ENCODE results near the gene RIN3. TPM values are rescaled to one million over a fixed set of nuclear protein-coding genes. Genes with fewer than 3 reads are reported as not detected.

The RIN3 gene
- polyA plus RNA-seq, 3 donors: 42.8 to 144 (median 54.6) TPM

DNA sequence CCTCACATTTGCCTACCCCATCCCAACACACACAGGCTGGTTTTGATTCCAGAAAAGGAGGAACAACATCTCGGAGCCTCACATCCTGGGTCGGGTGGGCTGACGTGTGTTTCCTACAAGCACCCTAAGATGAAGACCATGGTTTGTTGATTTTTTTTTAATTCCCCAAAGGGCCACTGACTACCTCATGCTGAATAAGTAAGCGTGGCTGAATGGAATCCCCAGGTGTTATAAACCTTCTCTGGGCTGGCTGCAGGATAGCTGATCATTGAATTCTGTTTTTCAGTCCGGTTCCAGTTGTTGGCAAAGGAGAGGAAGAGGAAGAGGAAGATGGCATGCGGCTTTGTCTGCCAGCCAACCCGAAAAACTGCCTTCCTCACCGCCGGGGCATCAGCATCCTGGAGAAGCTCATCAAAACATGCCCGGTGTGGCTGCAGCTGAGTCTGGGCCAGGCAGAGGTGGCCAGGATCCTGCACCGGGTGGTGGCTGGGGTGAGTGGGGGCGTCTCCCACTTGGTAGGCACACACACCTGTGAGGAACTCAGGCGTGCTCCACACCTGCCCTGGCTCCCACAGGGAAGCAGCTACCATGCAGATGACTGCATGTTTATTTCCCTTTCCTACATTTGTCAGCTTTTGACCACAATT lies 42.0 kb downstream of the RIN3 start:
- Mint-ChIP-seq H3K4me1 (peaks cover 41% of the 10 kb centered on the region), H3K27ac (peak overlapping the region in 4 of 7 donors; percentile 47 to 77 (median 71))

DNA sequence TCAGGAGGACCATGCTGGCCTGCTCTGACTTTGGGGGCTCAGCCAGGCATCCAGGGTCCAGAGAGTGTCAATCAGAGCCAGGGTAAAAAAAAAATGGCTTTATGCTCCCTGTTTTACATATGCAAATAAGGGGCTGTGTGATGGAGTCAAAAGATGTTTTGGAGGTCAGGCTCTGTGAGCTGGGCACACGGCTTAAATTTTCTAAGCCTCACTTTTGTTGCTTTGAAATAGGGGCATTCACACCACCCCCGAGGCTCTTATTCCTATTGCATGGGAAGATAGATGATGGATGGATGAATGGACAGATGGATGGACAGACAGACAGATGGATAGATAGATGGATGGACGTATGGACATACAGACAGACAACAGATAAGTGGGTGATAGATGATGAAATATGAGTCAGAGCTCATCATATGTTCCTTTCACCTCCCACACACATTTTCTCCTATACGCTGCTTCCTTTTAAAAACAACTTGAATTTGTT lies 42.7 kb downstream of the RIN3 start:
- no peak overlapping the region for H3K9ac ChIP-seq (ENCODE audit: insufficient read depth, low read length, poor library complexity, severe bottlenecking)
- Mint-ChIP-seq H3K4me3 (no peak overlapping the region), H3K9me3 (peaks cover 0 to 2% (median 0%) of the 10 kb centered on the region in 7 donors), H3K4me1 (peaks cover 35% of the 10 kb centered on the region), H3K27me3 (ENCODE audit: low read depth in 3 of 3) (peaks cover 11 to 30% (median 13%) of the 10 kb centered on the region in 3 donors), H3K27ac (peak overlapping the region in 1 of 7 donors; percentile 13), H3K36me3 (peaks cover 76 to 80% of the 10 kb centered on the region in 2 donors)
- peaks cover 22% of the 10 kb centered on the region for H3K79me2 ChIP-seq (ENCODE audit: insufficient read depth, low read length)
- no peak for TF ChIP-seq CTCF (IDR thresholded peaks at IDR 0.05)
- no peak for DNase-seq
- no peak overlapping the region for H3K4me3 ChIP-seq (replicated peaks in 1 of 3; ENCODE audit: low read depth in 2 of 3, low read length in 3 of 3)
- H3K9me3 ChIP-seq (replicated peaks in 1 of 2; ENCODE audit: control insufficient read depth in 1 of 2, insufficient read depth in 1 of 2, low read length in 2 of 2): no peaks in the 10 kb centered on the region
- no peak overlapping the region for H3K4me2 ChIP-seq (replicated peaks; ENCODE audit: extremely low read depth, low read length, poor library complexity, severe bottlenecking)
- no peak overlapping the region for H2AFZ ChIP-seq (ENCODE audit: insufficient read depth, low read depth, low read length, poor library complexity, severe bottlenecking)
- H3K4me1 ChIP-seq (ENCODE audit: control insufficient read depth in 1 of 2, insufficient read depth in 2 of 2, low read length in 2 of 2): peaks cover 27 to 35% of the 10 kb centered on the region in 2 donors
- intact Hi-C loops (cut with micrococcal nuclease): no loop called here
- H4K20me1 ChIP-seq (ENCODE audit: insufficient read depth, low read length): peaks cover 96% of the 10 kb centered on the region
- no peak overlapping the region for H3K27ac ChIP-seq (ENCODE audit: low read depth in 1 of 2, low read length in 2 of 2)
- H3K27me3 ChIP-seq (ENCODE audit: control insufficient read depth in 2 of 2, insufficient read depth in 2 of 2, low read length in 2 of 2): peaks cover 0 to 4% of the 10 kb centered on the region in 2 donors
- peaks cover 46 to 67% of the 10 kb centered on the region in 2 donors for H3K36me3 ChIP-seq (replicated peaks in 1 of 2; ENCODE audit: control insufficient read depth in 1 of 2, insufficient read depth in 2 of 2, low read length in 2 of 2)
- WGBS (ENCODE audit: insufficient coverage): 100% methylated on average over 2 of the region's 4 CpGs

More for the DNA sequence above, 42.0 kb downstream of the RIN3 start:
- Mint-ChIP-seq H3K4me3 (peak overlapping the region in 1 of 2 donors; percentile 42), H3K36me3 (peaks cover 79 to 81% of the 10 kb centered on the region in 2 donors), H3K27me3 (ENCODE audit: low read depth in 3 of 3) (peaks cover 11 to 30% (median 13%) of the 10 kb centered on the region in 3 donors), H3K9me3 (peaks cover 0 to 2% (median 0%) of the 10 kb centered on the region in 7 donors)
- Histone ChIP-seq H3K4me2 (replicated peaks; ENCODE audit: extremely low read depth, low read length, poor library complexity, severe bottlenecking) (peak overlapping the region; percentile 24), H3K27ac (ENCODE audit: low read depth in 1 of 2, low read length in 2 of 2) (peak overlapping the region in 1 of 2 donors; percentile 23), H3K9ac (ENCODE audit: insufficient read depth, low read length, poor library complexity, severe bottlenecking) (peak overlapping the region; percentile 18), H3K4me1 (ENCODE audit: control insufficient read depth in 1 of 2, insufficient read depth in 2 of 2, low read length in 2 of 2) (peaks cover 30 to 42% of the 10 kb centered on the region in 2 donors), H4K20me1 (ENCODE audit: insufficient read depth, low read length) (peaks cover 100% of the 10 kb centered on the region), H3K9me3 (replicated peaks in 1 of 2; ENCODE audit: control insufficient read depth in 1 of 2, insufficient read depth in 1 of 2, low read length in 2 of 2) (no peaks in the 10 kb centered on the region), H3K79me2 (ENCODE audit: insufficient read depth, low read length) (peaks cover 22% of the 10 kb centered on the region), H3K4me3 (replicated peaks in 1 of 3; ENCODE audit: low read depth in 2 of 3, low read length in 3 of 3) (no peak overlapping the region), H2AFZ (ENCODE audit: insufficient read depth, low read depth, low read length, poor library complexity, severe bottlenecking) (no peak overlapping the region), H3K27me3 (ENCODE audit: control insufficient read depth in 2 of 2, insufficient read depth in 2 of 2, low read length in 2 of 2) (peaks cover 0 to 4% of the 10 kb centered on the region in 2 donors), H3K36me3 (replicated peaks in 1 of 2; ENCODE audit: control insufficient read depth in 1 of 2, insufficient read depth in 2 of 2, low read length in 2 of 2) (peaks cover 46 to 71% of the 10 kb centered on the region in 2 donors)
- DNase-seq: peak in 1 of 3 donors; percentile 32
- 0% methylated on average over 7 of the region's 13 CpGs for WGBS (ENCODE audit: insufficient coverage)
- intact Hi-C loops (cut with micrococcal nuclease): no loop called here
- no peak for TF ChIP-seq CTCF (IDR thresholded peaks at IDR 0.05)
